Cardiac septum (tissue), 1 donor: ENCODE measurements around the gene OR6K6. TPM values are rescaled to one million over a fixed set of nuclear protein-coding genes. Genes with fewer than 3 reads are reported as not detected.

Source experiments
- DNase-seq: peaks from one replicate; pipeline ENCODE4 v3.0.0-alpha.2; 2020; ENCODE audit warnings: low spot score
- intact Hi-C: fragments of 100-400 bp; cut with DNase I; formaldehyde crosslinking; loops from one replicate; pipeline ENCODE4 v1.14.0; 2022
- long read RNA-seq: library from polyadenylated mRNA; unstranded; transcript quantifications from one replicate; pipeline ENCODE4 v2.0.0, GENCODE V29; 2021
- total RNA-seq: library from RNA; stranded (reverse); fragmentation: NEBNext Ultra II Directional; extraction: Animal tissue kit (Norgen Biotek cat#: 25700); gene quantifications from one replicate; pipeline ENCODE4 v1.2.1, GENCODE V29; 2021
- donor health status: DM: no; HTN: no; CAD: no.

OR6K6 gene, protein sequence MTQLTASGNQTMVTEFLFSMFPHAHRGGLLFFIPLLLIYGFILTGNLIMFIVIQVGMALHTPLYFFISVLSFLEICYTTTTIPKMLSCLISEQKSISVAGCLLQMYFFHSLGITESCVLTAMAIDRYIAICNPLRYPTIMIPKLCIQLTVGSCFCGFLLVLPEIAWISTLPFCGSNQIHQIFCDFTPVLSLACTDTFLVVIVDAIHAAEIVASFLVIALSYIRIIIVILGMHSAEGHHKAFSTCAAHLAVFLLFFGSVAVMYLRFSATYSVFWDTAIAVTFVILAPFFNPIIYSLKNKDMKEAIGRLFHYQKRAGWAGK
- not detected for total RNA-seq
- long read RNA-seq, result 0 reads

DNA sequence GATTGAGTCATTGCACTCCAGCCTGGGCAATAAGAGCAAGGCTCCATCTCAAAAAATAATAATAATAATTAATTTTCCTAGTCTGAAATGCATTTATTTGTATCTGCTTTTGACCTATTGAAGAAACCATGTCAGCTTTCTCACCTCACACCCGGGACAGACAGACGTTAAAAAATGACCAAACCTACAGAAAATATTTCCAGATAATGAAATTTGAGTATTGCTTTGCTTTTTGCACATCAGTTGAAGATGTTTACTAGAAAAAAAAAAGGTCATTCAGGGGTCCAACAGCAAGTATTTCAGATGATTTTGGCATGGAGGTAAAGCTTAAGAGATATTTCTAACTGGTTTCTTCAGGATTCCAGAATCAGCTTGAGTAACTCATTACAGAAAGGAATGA is at the start of gene OR6K6:
TSS of gene OR6K6 (plus strand) at position 301 of the 400 bp plus-strand sequence. CDS start 168 bp downstream, outside the sequence.
- DNase-seq, result no peak
- intact Hi-C loops, result no loop called here

GRCh38 chr1:158706096-158706495 is 48.4 kb upstream of the OR6K6 start:
- no peak for DNase-seq
- intact Hi-C loops, result no loop called here

GRCh38 chr1:158711098-158711497 is 43.4 kb upstream of the OR6K6 start:
- intact Hi-C loops, result no loop called here
- DNase-seq, result no peak

GRCh38 chr1:158714754-158715153 is 39.8 kb upstream of the OR6K6 start:
- intact Hi-C loops, result no loop called here
- DNase-seq, result no peak

DNA sequence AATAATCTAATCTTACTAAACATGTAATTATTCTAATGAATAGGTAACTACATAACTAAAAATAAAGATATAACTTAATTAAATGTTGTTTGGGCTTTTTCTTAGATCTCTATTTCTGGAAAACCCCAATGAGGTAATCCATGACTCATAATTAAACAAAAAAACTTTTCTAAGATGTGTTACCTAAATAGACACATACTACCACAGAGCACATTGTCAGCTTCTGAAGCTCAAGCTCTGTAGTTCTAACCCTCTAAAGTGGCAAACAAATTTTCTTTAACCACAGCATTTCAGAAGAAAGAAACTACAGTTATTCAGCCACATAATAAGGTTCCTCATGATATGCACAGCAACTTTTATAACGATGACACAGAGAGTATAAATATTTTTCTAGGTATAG is 38.2 kb upstream of the OR6K6 start:
- DNase-seq, result no peak
- intact Hi-C loops, result no loop called here

DNA sequence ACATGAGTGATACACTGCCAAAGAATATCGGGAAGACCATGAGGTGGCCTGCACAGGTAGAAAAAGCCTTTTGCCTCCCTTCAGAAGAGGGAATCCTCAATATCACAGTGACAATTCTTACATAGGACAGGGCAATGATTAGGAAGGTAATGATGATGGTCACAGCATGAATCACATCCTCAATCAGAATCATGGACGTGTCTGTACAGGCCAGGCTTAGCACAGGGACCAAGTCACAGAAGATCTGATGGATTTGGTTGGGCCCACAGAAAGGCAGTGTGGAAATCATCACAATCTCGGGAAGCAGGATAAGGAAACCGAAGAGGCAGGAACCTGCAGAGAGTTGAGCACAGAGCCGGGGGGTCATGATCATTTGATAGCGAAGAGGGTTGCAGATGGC is 37.2 kb upstream of the OR6K6 start:
- intact Hi-C loops, result no loop called here
- no peak for DNase-seq

DNA sequence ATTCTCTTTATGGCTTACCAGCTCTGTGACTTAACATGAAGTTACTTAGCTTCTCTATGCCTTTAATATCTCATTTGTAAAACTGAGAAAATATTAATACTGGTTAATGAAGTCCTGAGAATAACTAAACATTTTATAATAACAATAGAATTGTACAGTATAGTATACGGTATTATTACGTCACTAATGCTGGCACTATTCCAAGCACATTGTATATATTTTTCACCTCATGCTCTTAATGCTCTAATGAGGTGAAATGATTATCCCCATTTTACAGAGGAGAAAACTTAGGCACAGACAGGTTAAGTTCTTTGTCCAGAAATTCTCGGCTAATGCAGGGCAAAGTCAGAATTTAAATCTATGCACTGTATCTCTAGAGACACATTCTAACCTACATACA is 34.9 kb upstream of the OR6K6 start:
- no peak for DNase-seq
- intact Hi-C loops, result no loop called here

DNA sequence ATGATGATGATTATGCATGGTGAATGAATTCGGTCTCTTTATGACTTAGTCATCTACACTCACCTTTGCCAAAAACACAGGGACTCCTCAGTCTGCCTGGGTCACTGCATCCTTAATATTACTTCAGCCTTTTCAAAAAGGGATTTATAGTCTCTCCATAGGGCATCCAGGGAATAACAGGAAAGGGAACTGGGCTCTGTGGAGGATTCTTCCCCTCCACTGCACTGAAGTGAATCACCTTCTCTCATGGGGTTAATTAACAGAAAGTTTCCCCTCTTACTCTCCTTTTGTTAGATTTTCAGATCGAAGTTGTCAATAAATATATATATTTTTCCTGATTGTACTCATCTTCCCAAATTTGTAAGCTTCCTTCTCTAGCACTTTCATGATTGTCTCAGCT is 33.9 kb upstream of the OR6K6 start, which contains the start of gene OR6K3:
TSS of gene OR6K3 (minus strand) at position 101 of the 400 bp plus-strand sequence. CDS start 2,605 bp downstream, outside the sequence.
- DNase-seq, result no peak
- intact Hi-C loops, result no loop called here

DNA sequence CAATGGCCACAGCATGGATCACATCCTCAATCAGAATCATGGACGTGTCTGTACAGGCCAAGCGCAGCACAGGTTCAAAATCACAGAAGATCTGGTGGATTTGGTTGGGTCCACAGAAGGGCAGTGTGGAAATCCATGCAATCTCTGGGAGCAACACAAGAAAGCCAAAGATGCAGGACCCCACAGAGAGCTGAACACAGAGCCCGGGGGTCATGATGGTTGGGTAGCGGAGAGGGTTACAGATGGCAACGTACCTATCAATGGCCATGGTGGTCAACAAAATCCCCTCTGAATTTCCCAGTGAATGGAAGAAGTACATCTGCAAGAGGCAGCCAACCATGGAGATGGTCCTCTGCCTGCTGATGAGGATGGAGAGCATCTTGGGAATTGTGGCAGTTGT is 30.1 kb upstream of the OR6K6 start:
- DNase-seq, result no peak
- intact Hi-C loops, result no loop called here

- intact Hi-C loops, result no loop called here
- no peak for DNase-seq
Observed at GRCh38 chr1:158728510-158729225, 25.9 kb upstream of the OR6K6 start.

GRCh38 chr1:158730453-158730852 is 24.1 kb upstream of the OR6K6 start:
- intact Hi-C loops, result no loop called here
- DNase-seq, result no peak

DNA sequence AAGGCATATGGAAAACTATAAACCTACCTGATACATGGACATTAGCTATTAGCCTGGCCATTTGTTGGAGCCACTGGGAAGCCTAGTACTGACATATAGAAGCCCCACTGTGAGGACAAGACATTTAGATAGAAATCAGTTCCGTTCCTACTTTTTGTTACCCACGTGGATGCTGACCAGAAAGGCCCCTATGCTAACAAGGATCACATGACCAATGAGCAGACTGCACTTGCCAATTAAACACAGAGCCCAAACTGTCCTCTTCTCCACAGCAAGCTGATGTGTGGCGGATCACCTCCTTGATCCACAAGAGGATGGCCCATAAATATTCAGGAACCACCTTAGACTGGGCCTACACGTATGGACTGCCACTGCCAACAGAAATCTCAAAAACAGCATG is 22.8 kb upstream of the OR6K6 start:
- intact Hi-C loops, result no loop called here
- DNase-seq, result no peak

- intact Hi-C loops, result no loop called here
Observed at GRCh38 chr1:158732524-158732923, 22.0 kb upstream of the OR6K6 start.

GRCh38 chr1:158735848-158736247 is 18.7 kb upstream of the OR6K6 start:
- intact Hi-C loops, result no loop called here
- DNase-seq, result no peak

More at GRCh38 chr1:158732524-158732923, 22.0 kb upstream of the OR6K6 start:
- DNase-seq, result no peak

- no peak for DNase-seq
- intact Hi-C loops, result no loop called here
Observed at GRCh38 chr1:158752155-158752712, 2.3 kb upstream of the OR6K6 start.

GRCh38 chr1:158771950-158772866 is 17.7 kb downstream of the OR6K6 start, which contains the start of gene OR6N1:
TSS of gene OR6N1 (minus strand) at chr1:158772195. CDS start at chr1:158766682, 5,513 bp downstream.
- DNase-seq, result no peak
- intact Hi-C loops, result no loop called here

DNA sequence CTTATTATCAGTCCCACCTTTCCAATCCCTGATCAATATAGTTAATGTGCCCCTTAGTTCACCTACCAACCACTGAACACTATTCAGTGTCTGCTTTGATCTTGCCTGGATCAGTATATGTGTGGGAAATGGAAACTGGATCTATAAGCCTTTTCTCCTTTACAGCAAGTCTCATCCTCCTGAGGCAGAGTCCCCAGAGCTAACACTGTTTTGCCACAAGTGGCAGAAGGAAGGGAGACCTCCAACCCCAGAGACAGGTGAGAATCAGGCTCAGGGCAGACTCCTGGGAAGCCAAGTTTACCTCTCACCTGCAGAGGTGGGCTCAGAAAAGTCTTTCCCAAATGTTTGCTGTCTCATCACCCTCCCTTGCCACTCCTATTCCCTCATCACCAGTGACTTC is 26.6 kb downstream of the OR6K6 start, which contains the start of gene OR6N2:
TSS of gene OR6N2 (minus strand) at position 101 of the 400 bp plus-strand sequence. CDS start 3,569 bp downstream, outside the sequence.
- DNase-seq, result no peak
- intact Hi-C loops, result no loop called here

DNA sequence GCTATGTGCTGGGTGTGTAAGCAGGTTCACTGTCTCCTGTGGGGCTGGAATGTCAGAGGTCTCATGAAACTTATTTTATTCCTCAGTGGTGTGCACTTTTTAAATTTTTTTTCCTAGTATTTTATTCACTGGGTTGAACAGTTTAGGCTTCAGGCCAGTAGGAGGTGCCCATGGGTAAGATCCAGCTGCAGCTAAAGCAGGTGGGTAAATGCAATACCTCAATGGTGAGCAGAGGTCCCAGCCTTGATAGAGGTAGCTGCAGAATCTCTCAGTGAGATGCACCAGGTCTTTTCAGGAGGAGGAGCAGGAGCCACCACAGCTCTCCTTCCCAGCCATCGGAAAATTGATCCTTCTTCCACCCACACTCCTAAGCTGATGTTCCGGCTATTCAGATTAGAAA is 39.1 kb downstream of the OR6K6 start:
- intact Hi-C loops, result no loop called here
- no peak for DNase-seq

- intact Hi-C loops, result no loop called here
- DNase-seq, result no peak
Observed at GRCh38 chr1:158794247-158794646, 39.7 kb downstream of the OR6K6 start.
